Measurements from ENCODE around the gene NCAPD2.
"Not testable (repeated sequence)": the region's sequence is repeated elsewhere in the genome, so short reads cannot be mapped to it uniquely, and the experiment has no call there.

Gene NCAPD2

DNA sequence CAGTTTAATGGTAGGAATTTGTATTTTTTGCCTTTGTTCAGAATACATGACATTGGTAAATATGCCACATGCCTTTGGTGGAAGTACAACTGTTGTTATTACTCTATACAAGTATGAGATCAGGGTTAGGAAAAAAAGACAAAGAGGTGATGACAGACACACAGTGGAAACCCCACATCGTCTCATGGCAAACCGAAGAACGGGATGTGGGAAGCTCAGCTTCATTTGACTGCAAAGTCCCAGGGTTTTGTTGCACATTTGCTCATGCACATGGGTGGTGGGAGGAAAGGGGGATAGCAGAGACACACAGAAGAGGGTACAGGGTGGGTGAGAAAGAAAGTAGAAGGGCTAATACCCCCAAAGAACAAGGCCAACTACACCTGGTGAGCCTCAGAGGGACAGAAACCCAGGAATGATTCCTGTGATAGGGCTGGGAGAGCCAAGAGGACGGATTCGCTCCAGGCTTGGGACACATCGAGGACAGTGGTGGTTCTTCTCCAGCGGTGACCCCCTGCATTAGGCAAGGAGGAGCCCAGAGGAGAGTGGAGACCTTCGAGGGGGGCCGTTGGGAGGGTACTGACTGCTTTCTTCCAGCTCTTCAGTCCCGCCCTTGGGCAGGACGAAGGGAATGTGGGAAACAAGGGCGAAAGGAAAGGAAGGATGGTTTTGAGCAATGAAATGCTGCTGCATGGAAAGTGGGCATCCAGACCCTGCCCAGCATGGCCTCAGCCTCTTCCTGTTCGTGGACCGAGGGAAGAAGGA, 31.5 kb upstream of the NCAPD2 start:
- no peak for DNase-seq

DNA sequence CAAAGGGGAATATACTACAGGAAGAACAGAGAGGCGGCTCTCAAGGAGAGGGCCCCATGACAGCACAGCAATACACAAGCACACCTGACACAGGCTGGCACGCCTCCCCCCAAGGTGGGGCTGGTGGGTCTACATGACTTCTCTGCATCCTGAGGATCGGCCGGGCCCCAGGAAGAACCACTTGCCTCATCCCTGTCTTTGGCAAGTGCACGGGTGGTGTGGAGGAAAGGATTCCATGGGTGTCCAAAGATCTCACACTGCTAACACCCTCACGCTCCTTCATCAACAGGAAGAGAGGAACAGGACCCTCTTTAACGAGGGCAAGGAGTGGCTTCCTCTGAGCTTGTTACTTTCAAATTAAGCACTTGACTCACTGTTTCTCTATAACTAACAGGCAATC, 30.7 kb upstream of the NCAPD2 start:
- DNase-seq = no peak

DNA sequence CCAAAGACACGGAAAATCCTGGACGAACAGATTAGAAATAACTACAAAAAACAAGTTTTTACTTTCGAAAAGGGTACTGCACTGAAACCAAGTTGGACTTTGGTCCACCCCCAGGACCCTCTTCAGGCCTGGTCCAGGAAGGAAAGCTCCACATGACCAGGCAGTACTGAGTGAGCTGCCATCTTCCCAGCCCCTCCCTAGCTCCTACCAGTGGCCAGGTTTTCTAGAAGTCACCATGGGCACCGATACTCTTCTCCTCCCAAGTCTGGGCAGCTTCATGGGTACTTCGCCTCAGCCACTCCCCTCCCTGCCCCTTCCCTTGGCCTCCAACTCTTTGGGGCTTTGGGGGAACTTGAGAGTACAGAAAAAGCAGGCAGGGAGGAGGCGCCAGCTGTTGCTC, 30.0 kb upstream of the NCAPD2 start:
- no peak for DNase-seq

DNA sequence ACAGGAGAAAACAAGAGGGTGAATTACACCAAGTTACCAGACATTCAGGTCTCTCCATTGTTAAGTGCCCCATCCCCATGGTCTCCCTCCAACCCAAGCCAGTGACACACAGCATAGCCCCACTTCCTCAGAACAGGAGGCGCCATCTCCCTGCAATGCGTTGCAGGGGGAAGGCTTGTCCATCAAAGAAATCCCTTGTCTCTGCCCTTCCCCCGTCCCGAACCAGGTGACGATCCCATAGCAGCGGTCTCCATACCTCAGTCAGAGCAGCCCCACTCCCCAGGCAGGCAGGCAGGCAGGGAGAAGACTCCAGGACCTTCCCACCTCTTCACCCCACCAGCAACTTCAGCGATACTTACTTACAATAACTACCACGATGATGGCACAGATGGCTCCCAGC, 29.4 kb upstream of the NCAPD2 start:
- no peak for DNase-seq

DNA sequence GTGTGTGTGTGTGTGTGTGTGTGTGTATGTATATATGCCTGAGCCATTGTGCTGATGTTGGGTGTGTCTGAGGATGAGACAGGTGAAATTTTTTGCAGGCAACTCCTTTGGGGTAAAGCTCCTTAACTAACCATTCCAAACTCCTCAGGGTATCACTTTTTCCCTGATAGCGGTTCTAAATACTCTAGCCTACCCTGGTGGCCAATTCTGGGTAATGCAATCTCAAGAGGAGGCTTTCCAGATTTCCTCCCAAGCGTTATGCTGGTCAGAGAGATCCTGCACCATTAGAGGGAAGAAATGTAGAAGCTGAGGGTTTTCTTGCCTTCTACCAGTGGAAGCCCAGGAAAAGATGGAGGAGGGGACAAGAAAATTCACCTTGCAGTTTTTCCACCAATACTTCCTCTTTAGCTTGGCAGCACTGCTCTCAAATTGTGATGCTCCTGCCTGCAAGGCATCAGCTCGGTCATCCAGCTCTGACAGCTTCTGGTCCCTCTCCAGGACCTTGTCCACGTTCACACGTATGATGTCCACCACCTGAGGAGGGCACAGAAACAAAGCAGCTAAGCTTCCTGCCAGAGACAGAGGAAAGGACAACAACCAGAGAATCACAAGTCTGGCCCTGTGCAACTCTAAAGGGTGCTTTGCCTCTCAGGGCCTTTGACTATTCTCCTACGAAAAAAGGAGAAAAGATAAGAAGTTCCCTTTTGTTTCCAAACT, 28.3 kb upstream of the NCAPD2 start:
- peak in 26 of 56 donors; percentile 7 to 70 (median 26) for DNase-seq

DNA sequence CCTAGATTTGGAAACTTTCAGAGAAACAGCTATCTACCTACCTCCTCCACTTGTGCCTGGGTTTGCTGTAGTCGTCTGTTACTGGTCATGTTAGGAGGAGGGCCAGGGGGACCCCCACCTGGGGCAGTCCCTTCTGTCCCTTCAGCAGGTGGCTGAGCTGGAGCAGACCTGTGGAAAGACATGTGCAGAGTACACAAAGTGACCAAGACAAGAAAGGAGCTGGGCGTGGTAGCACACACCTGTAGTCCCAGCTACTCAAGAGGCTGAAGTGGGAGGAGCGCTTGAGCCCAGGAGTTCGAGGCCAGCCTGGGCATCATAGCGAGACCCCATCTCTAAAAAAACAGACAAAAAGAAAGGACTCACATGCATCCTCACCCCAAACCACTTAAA, 27.7 kb upstream of the NCAPD2 start:
- no peak for DNase-seq

DNA sequence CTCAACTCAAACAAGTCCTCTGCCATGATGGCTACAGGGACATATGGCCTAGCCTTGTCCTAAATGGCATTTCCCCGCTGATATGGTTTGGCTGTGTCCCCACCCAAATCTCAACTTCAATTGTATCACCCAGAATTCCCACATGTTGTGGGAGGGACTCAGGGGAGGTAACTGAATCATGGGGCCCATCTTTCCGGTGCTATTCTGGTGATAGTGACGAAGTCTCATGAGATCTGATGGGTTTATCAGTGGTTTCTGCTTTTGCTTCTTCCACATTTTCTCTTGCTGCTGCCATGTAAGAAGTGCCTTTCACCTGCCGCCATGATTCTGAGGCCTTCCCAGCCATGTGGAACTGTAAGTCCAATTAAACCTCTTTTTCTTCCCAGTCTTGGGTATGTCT, 27.2 kb upstream of the NCAPD2 start:
- DNase-seq = not testable (repeated sequence)

DNA sequence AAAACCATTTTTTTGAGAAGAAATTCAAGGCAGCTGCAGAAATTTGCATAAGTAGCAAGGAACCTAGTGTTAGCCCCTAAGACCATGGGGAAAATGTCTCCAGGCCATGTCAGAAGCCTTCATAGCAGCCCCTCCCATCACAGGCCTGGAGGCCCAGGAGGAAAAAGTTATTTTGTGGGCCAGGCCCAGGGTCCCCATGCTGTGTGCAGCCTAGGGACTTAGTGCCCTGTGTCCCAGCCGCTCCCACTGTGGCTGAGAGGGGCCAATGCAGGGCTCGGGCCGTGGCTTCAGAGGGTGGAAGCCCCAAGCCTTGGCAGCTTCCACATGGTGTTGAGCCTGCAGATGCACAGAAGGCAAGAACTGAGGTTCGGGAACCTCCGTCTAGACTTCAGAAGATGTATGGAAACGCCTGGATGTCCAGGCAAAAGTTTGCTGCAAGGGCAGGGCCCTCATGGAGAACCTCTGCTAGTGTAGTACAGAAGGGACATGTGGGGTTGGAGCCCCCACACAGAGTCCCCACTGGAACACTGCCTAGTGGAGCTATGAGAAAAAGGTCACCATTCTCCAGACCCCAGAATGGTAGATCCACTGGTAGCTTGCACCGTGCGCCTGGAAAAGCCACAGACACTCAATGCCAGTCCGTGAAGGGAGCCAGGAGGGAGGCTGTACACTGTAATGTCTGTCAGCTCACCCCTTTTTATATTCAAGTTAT, 26.2 kb upstream of the NCAPD2 start:
- not testable (repeated sequence) for DNase-seq

DNA sequence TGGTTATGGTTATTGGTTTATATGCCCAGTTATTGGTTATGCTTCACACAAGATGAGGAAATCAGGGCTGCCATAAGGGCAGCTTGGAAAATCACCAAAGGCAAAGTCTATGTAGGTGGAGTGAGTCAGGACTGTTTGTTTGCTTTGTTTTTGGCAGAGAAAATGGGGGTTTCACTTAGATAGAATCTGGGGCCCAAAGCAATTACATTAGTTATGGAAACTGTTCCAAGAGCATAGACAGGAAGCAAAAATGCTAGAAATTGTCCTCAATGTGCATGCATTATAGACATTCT, 25.7 kb upstream of the NCAPD2 start:
- no peak for DNase-seq

DNA sequence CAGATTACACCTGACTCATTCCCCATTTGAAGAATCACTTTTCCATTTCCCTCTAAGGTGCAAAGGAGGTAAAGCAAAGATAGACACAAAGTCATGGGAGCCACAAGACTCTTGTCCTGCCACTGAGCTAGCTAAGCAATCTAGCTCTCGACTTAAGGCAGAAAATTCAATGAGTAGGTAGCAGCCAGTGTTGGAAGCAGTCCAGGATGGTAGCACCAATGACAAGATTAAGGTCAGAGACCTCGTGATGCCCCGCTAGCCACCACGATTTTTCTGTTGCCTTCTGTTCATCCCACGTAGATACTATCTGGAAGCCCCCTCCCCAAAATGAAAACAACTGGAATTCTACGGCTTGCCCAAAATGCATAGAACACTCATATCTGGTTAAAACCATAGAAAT, 24.8 kb upstream of the NCAPD2 start:
- DNase-seq = no peak

DNA sequence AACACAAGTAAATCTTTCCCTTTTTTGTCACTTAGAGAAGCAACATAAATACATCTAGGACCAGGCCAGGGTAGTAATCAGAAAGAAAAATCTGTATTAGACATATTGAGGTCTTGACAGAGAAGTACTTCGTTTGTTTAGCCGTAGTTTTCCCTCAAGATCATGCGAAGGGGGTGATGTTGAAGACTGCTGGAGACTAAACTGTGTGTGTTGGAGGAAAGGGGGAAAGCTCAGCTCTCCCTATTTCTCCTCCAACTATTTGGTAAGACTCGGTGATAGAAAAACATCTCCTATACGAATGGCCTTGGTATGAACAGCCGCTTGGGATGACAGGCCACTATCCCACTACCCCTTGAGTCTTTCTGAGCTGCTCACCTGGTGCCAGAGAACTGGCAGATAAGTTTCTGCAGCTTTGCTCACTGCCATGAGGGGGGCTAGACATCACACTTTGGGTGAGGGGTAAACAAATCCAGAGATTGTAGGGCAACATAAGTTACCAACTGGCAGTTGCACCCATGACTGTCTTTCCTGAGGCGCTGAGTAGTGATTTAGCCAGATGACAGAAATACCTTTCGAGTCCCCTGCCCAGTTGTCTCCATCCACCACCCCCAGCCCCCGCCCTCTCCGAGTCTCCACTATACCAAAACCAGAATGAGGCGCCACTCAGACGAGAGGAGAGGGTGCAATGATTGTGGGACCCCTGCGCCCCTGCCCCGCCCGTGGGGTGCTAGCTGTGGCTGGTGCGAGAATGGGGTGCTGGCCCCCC, 24.1 kb upstream of the NCAPD2 start:
- DNase-seq = no peak

DNA sequence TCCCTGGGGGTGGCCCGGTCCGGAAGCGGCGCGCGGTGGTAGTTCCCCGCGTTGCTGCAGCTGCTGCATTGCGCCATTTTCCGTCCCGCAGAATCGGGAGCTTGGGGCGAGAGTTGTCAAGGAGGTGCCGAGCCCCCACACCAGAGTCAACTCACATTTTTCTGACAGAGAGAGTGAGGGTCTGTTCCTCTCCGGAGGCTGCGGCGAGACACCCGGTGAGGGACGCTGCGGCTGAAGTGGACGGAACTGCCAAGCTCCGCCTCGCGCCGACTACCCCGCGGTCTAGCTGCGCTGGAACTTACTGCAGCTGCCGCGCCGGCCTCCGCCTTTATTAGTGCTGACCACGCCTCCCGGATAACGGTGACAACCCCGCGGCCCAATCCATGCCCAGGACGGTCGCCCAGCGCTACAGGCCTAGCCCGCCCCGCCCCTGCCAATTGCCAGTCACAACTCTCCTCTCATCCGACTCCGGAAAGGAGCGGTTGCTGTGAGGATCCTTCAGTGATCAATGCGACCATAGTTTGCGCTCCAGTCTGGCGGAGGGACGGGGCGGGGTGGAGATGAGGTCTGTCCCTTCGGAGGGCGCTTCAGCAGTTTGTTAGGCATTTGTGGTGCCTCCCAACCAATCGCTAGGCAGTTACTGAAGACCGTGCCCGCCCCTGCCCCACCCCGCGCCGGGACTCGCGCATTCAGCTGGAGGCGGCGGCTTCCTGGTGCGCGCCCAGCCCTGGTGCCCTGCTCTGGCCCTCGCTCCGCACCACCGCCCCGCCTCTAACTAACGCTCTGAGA, 23.3 kb upstream of the NCAPD2 start, which contains the start of gene VAMP1:
Gene VAMP1, minus strand, starts transcription at position 303 of the 789 bp plus-strand sequence. Its CDS starts 146 bp downstream, at position 157.
- peak; percentile 91 to 100 (median 99) for DNase-seq

DNA sequence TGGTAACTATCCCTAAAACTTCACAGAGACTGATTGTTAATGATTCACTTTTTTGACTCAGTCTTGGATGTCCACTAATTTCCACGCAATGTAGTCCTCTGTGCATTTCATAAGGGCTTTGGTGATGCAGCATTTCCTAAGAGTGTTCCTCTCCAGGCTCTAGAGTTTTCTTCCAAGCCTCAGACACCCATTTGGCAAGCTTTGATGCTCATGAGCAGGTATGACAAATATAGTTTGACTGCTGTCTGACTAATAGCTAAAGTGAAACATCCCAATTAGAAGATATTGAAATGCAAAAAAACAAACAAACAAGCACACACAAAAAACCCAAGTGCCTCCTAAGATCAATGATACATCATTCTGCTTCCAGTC, 21.9 kb upstream of the NCAPD2 start:
- no peak for DNase-seq

DNA sequence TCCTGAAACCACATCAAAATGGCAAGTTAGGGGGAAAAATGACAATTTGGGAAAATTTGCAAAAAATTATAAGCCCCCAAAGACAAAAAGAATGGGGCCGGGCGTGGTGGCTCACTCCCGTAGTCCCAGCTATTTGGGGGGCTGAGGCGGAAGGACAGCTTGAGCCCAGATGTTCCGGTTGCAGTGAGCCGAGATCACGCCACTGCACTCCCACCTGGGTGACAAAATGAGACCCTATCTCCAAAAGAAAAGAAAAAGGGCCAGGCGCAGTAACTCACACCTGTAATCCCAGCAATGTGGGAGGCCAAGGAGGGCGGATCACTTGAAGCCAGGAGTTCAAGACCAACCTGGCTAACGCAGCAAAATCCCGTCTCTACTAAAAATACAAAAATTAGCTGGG, 21.4 kb upstream of the NCAPD2 start:
- no peak for DNase-seq

DNA sequence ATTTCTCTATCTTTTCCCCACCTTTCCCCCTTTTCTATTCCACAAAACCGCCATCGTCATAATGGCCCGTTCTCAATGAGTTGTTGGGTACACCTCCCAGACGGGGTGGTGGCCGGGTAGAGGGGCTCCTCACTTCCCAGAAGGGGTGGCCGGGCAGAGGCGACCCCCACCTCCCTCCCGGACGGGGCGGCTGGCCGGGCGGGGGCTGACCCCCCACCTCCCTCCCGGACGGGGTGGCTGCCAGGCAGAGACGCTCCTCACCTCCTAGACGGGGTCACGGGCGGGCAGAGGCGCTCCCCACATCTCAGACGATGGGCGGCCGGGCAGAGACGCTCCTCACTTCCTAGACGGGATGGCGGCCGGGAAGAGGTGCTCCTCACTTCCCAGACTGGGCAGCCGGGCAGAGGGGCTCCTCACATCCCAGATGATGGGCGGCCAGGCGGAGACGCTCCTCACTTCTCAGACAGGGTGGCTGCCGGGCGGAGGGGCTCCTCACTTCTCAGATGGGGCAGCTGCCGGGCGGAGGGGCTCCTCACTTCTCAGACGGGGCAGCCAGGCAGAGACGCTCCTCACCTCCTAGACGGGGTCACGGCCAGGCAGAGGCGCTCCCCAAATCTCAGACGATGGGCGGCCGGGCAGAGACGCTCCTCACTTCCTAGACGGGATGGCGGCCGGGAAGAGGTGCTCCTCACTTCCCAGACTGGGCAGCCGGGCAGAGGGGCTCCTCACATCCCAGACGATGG, 18.5 kb upstream of the NCAPD2 start:
- DNase-seq = not testable (repeated sequence)

DNA sequence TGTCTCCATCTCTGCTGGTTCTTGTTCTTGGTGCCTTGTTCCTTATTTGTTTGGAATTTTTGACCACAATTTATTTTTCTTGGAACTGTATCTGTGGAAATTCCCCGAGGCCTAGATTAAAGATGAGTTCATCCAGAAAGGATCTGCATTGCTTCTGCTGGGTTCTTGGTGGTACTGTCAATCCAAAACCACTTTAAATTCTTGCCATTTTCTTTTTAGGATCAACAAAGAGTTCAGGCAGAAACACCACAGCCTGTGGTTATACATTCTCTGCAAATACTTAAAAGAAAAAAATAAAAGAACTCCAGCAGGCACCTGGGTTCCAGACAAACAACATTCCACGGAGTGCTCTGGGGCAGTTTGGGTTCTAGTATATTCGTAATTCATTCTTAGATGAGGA, 17.4 kb upstream of the NCAPD2 start:
- DNase-seq = no peak

DNA sequence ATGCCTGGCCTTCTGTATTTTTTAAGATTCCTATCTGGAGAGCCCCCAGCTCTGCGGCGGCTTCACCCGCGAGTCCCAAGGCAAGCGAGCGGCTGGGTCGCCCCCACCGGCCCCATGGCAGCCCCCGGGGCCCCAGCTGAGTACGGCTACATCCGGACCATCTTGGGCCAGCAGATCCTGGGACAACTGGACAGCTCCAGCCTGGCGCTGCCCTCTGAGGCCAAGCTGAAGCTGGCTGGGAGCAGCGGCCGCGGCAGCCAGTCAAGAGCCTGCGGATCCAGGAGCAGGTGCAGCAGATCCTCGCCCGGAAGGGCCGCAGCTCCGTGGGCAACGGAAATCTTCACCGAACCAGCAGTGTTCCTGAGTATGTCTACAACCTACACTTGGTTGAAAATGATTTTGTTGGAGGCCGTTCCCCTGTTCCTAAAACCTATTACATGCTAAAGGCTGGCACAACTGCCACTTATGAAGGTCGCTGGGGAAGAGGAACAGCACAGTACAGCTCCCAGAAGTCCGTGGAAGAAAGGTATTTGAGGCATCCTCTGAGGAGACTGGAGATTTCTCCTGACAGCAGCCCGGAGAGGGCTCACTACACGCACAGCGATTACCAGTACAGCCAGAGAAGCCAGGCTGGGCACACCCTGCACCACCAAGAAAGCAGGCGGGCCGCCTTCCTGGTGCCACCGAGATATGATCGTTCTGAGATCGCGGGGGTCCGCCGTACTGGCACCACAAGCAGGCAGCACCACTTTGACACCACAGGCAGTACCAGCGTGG, 16.1 kb upstream of the NCAPD2 start:
- not testable (repeated sequence) for DNase-seq

DNA sequence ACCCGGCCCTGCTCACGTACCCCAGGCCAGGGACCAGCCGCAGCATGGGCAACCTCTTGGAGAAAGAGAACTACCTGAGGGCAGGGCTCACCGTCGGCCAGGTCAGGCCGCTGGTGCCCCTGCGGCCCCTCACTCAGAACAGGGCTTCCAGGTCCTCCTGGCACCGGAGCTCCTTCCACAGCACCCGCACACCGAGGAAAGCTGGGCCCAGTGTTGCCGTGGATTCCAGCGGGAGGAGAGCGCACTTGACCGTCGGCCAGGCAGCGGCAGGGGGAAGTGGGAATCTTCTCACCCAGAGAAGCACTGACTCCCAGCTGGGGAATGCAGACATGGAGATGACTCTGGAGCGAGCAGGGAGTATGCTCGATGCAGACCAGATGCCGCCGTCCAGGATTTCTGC, 15.5 kb upstream of the NCAPD2 start:
- DNase-seq = no peak

DNA sequence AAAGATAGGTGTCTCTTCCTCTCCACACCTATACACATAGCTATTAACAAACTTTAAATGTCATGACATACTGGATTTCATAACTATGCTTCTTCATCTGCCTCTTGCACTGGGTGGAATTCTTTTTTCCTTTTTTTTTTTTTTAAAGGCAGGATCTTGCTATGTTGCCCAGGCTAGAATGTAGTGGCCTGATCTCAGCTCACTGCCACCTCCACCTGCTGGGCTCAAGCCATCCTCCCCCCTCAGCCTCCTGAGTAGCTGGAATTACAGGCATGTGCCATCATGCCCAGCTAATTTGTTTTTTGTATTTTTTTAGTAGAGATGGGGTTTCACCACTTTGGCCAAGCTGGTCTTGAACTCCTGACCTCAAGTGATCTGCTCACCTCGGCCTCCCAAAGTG, 5.7 kb upstream of the NCAPD2 start:
- no peak for DNase-seq
